CD4-positive, CD25-positive, alpha-beta regulatory T cell (primary cell): ENCODE measurements around the gene COL3A1. TPM values are rescaled to one million over a fixed set of nuclear protein-coding genes. Genes with fewer than 3 reads are reported as not detected.

Experiments used
- ATAC-seq, 2 donors: fragments of 150-1000 bp; cut with Tn5 transposase; one replicate each; pipeline ENCODE4 v1.10.0; 2021; ENCODE audit warnings: low read depth in 2 of 2, moderate number of reproducible peaks in 2 of 2, moderate library complexity in 1 of 2
- DNase-seq, 3 donors: peaks; one replicate each; pipeline versions ENCODE4 v3.0.0 to v3.0.0-alpha.2; 2012 to 2022; ENCODE audit warnings: mixed read lengths in 1 of 3
- H3K27ac ChIP-seq: one replicate; pipeline ENCODE4 v1.7.0; 2013; ENCODE audit warnings: mild to moderate bottlenecking, low read length; ENCODE audit not compliant: insufficient read depth, poor library complexity, severe bottlenecking
- H3K27me3 ChIP-seq: one replicate; pipeline ENCODE4 v1.7.0; 2013; ENCODE audit warnings: low read length; ENCODE audit not compliant: control insufficient read depth, insufficient read depth
- H3K36me3 ChIP-seq: one replicate; pipeline ENCODE4 v1.7.0; 2013; ENCODE audit warnings: mild to moderate bottlenecking, low read length, moderate library complexity; ENCODE audit not compliant: control insufficient read depth, insufficient read depth
- H3K4me1 ChIP-seq: 2 replicates; pipeline ENCODE4 v1.7.0; 2013; ENCODE audit warnings: mild to moderate bottlenecking, low read length; ENCODE audit not compliant: insufficient read depth, control insufficient read depth, poor library complexity, severe bottlenecking
- H3K4me3 ChIP-seq: one replicate; pipeline ENCODE4 v1.7.0; 2013; ENCODE audit warnings: low read depth, mild to moderate bottlenecking, low read length, moderate library complexity
- H3K9me3 ChIP-seq, 2 experiments: 1 replicate in 1 of 2; 2 replicates in 1 of 2; pipeline ENCODE4 v1.7.0; 2013; ENCODE audit warnings: low read length in 2 of 2, mild to moderate bottlenecking in 1 of 2, moderate library complexity in 1 of 2; ENCODE audit not compliant: control insufficient read depth in 2 of 2
- H3K27ac Mint-ChIP-seq, 3 donors: one replicate each; pipeline ENCODE4 v1.8.0; 2020 to 2022; ENCODE audit warnings: mild to moderate bottlenecking in 3 of 3, mixed read lengths in 3 of 3, moderate library complexity in 2 of 3
- H3K27me3 Mint-ChIP-seq: one replicate; pipeline ENCODE4 v1.8.0; 2022; ENCODE audit warnings: mild to moderate bottlenecking, mixed read lengths
- H3K36me3 Mint-ChIP-seq: one replicate; pipeline ENCODE4 v1.8.0; 2020; ENCODE audit warnings: mixed read lengths
- H3K4me1 Mint-ChIP-seq, 4 donors: one replicate each; pipeline ENCODE4 v1.8.0; 2020 to 2022; ENCODE audit warnings: mixed read lengths in 4 of 4, mild to moderate bottlenecking in 1 of 4
- H3K4me3 Mint-ChIP-seq, 4 donors: one replicate each; pipeline ENCODE4 v1.8.0; 2020 to 2022; ENCODE audit warnings: mild to moderate bottlenecking in 4 of 4, mixed read lengths in 4 of 4, moderate library complexity in 3 of 4
- H3K9me3 Mint-ChIP-seq, 7 donors: one replicate each; pipeline ENCODE4 v1.8.0; 2020 to 2022; ENCODE audit warnings: mixed read lengths in 7 of 7, mild to moderate bottlenecking in 3 of 7, moderate library complexity in 2 of 7
- polyA plus RNA-seq, 4 donors: library from polyadenylated mRNA; unstranded; fragments of 300-500 nt; fragmentation: Illumina TruSeq; gene quantifications; one replicate each; pipeline ENCODE4 v1.2.3, GENCODE V29; 2021
- total RNA-seq: library from RNA; stranded (reverse); gene quantifications from one replicate; pipeline ENCODE4 v1.2.3, GENCODE V29; 2022

Gene COL3A1
- total and polyA plus RNA-seq, 5 donors from 2014 or later: not detected

DNA sequence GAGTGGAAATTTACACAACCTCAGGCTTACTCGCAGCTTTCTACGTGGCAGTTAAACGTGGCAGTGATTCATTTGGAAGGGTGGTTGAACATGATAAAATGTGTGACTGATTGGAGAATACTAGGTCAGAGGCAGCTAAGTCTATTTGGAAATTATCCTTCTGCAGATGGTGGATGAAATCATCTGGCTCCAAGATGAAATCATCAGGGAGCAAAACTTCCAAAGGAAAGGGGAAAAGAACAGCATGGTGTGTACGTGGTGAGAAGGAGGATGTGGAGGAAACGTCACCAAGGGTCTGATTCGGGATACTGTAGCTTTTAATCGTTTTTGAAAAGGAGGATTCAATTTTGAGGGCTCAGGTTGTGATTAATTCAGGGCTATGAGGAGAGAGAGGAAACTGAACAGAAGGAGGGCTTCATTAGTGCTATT is 47.9 kb downstream of the COL3A1 start:
- ATAC-seq: no peak
- H3K9me3 ChIP-seq: no peaks in the 10 kb centered on the region
- H3K27ac Mint-ChIP-seq: no peak overlapping the region

DNA sequence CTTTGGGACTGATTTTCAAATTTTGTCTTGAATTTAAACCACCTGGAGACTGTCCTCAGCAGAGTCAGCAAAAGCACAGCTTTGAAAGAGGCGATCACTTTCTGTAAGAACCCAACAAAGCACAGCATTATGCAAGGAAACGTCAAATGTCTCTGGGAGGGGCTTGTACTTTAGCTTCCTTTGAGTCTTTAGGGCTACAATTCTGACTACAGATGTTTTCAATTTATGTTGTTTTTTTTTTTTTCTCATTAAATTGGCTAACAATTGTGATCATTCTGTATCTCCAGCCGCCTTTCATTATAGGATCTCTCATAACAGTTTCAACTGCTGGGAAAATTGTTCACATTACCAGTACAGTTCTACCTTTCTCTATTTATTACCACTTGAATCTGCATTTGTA is 48.3 kb downstream of the COL3A1 start:
- H3K27ac Mint-ChIP-seq: no peak overlapping the region
- H3K4me1 Mint-ChIP-seq: no peaks in the 10 kb centered on the region
- H3K36me3 Mint-ChIP-seq: no peaks in the 10 kb centered on the region
- no peak overlapping the region for H3K4me3 ChIP-seq
- no peaks in the 10 kb centered on the region for H3K27me3 Mint-ChIP-seq
- H3K27me3 ChIP-seq: no peaks in the 10 kb centered on the region
- no peak overlapping the region for H3K27ac ChIP-seq
- H3K4me3 Mint-ChIP-seq: no peak overlapping the region
- no peak for DNase-seq
- no peak for ATAC-seq
- H3K4me1 ChIP-seq: no peaks in the 10 kb centered on the region
- no peaks in the 10 kb centered on the region for H3K9me3 ChIP-seq
- peaks cover 0 to 5% (median 1%) of the 10 kb centered on the region in 7 donors for H3K9me3 Mint-ChIP-seq
- no peaks in the 10 kb centered on the region for H3K36me3 ChIP-seq

More for the DNA sequence above, 47.9 kb downstream of the COL3A1 start:
- DNase-seq: no peak
- H3K27me3 Mint-ChIP-seq: no peaks in the 10 kb centered on the region
- peaks cover 0 to 5% (median 1%) of the 10 kb centered on the region in 7 donors for H3K9me3 Mint-ChIP-seq
- no peaks in the 10 kb centered on the region for H3K36me3 Mint-ChIP-seq
- Histone ChIP-seq H3K4me3 (no peak overlapping the region), H3K4me1 (no peaks in the 10 kb centered on the region), H3K36me3 (no peaks in the 10 kb centered on the region), H3K27ac (no peak overlapping the region), H3K27me3 (no peaks in the 10 kb centered on the region)
- no peaks in the 10 kb centered on the region for H3K4me1 Mint-ChIP-seq
- no peak overlapping the region for H3K4me3 Mint-ChIP-seq

DNA sequence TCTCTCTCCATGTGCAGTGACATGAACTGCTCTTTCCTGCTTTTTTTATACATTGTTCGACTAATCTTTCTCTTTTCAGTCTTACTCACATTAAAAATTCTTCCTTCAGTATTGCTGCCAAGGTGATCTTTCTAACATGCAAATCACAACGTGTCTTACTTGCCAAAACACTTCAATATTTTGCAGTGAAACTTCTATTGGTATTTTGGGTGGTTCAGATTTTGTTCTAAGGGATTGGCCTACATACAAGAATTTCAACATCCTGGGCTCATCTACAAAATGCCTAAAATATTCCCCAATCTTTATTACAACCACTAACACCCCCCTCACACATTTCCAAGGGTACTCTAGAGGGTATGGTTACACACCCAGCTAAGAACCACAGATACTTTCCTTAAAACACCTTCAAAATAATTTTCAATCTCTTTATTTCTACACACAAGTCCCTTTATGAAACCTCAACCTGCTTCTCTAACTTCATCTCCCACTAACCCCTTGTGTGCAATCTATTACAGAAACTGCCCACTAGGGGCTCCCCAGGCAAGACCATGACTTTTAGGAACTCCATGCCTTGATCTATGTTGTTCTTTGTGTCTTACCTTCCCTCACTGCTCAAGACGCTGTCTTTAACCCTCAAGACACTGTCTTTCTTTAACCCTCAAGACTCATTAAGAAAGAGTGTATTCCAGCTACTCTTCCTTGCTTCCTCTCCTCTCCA is 50.9 kb downstream of the COL3A1 start:
- no peaks in the 10 kb centered on the region for H3K9me3 ChIP-seq
- ATAC-seq: no peak
- no peak overlapping the region for H3K4me3 Mint-ChIP-seq
- no peaks in the 10 kb centered on the region for H3K4me1 ChIP-seq
- DNase-seq: peak in 1 of 3 donors; percentile 6
- H3K4me3 ChIP-seq: no peak overlapping the region
- H3K27me3 Mint-ChIP-seq: no peaks in the 10 kb centered on the region
- H3K4me1 Mint-ChIP-seq: no peaks in the 10 kb centered on the region
- no peaks in the 10 kb centered on the region for H3K36me3 Mint-ChIP-seq
- no peak overlapping the region for H3K27ac Mint-ChIP-seq
- H3K27me3 ChIP-seq: no peaks in the 10 kb centered on the region
- no peak overlapping the region for H3K27ac ChIP-seq
- no peaks in the 10 kb centered on the region for H3K36me3 ChIP-seq
- H3K9me3 Mint-ChIP-seq: peaks cover 0 to 5% (median 1%) of the 10 kb centered on the region in 7 donors

DNA sequence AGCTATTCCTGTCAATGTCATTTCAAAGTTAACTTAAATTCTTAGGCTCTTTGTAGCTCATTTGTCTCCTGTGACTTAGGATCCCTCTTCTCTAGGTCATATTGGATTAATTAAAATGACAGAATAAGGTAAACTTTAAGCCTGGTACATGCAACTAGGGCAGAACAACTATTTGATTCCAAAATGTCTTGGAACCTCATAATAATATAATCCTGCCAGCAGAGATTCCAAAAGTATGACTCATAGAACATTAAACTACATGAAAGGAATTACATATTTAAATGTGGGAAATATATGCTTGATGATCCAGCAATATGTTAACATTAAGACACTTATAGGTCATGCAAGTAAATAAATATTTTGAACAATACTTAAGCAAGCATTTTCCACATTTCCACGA is 63.3 kb downstream of the COL3A1 start:
- Mint-ChIP-seq H3K27ac (no peak overlapping the region), H3K9me3 (no peaks in the 10 kb centered on the region), H3K36me3 (no peaks in the 10 kb centered on the region), H3K27me3 (no peaks in the 10 kb centered on the region), H3K4me3 (no peak overlapping the region), H3K4me1 (peaks cover 0 to 6% (median 2%) of the 10 kb centered on the region in 4 donors)
- Histone ChIP-seq H3K36me3 (no peaks in the 10 kb centered on the region), H3K9me3 (no peaks in the 10 kb centered on the region), H3K27me3 (no peaks in the 10 kb centered on the region), H3K27ac (no peak overlapping the region), H3K4me3 (no peak overlapping the region), H3K4me1 (no peaks in the 10 kb centered on the region)
- ATAC-seq (no peak), DNase-seq (no peak)

DNA sequence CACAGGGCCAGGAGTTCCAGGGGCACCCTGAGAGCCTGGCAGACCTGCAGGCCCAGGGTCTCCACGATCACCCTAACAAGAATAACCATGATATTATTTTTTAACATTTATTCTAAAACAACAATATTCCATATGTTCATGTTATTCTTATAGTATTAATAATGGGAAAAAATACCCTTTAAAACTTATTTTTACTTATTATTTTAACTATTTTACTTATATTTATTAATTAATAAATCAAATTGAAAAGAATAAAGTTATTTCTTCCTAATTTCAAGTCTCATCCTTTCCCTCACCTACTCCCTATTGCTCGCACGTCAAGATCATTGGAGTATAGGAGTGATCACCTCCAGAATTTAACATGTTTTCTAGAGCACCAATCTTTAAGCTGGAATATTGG is 71.7 kb downstream of the COL3A1 start:
- H3K27me3 ChIP-seq: no peaks in the 10 kb centered on the region
- Mint-ChIP-seq H3K36me3 (no peaks in the 10 kb centered on the region), H3K4me1 (no peaks in the 10 kb centered on the region), H3K27ac (no peak overlapping the region), H3K27me3 (no peaks in the 10 kb centered on the region), H3K9me3 (peaks cover 0 to 2% (median 0%) of the 10 kb centered on the region in 7 donors), H3K4me3 (no peak overlapping the region)
- DNase-seq: no peak
- no peak for ATAC-seq
- H3K4me1 ChIP-seq: no peaks in the 10 kb centered on the region
- no peak overlapping the region for H3K4me3 ChIP-seq
- no peaks in the 10 kb centered on the region for H3K36me3 ChIP-seq
- no peak overlapping the region for H3K27ac ChIP-seq
- H3K9me3 ChIP-seq: no peaks in the 10 kb centered on the region

DNA sequence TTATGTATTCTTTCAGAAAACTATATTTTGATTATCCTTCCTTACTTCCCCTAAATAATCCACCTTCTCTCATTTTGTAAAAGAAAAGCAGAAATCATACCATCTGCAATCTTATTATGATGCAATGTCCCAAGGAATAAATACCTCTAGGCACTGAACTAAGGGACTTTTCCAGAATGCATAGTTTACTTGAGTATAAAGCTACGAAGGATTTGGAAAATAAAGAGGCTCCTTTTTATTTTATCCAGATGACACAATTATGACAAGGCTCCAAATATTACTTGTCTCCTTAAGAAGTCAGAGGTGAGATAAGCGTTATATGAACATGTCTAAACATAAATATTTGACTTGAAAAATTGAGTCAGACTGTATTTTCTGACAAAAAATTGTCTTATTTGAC is 72.1 kb downstream of the COL3A1 start:
- Mint-ChIP-seq H3K4me1 (no peaks in the 10 kb centered on the region), H3K36me3 (no peaks in the 10 kb centered on the region), H3K4me3 (no peak overlapping the region), H3K27ac (no peak overlapping the region), H3K9me3 (peaks cover 0 to 2% (median 0%) of the 10 kb centered on the region in 7 donors), H3K27me3 (no peaks in the 10 kb centered on the region)
- no peak overlapping the region for H3K27ac ChIP-seq
- no peak overlapping the region for H3K4me3 ChIP-seq
- H3K36me3 ChIP-seq: no peaks in the 10 kb centered on the region
- DNase-seq: no peak
- no peaks in the 10 kb centered on the region for H3K9me3 ChIP-seq
- no peaks in the 10 kb centered on the region for H3K4me1 ChIP-seq
- no peaks in the 10 kb centered on the region for H3K27me3 ChIP-seq
- ATAC-seq: no peak

DNA sequence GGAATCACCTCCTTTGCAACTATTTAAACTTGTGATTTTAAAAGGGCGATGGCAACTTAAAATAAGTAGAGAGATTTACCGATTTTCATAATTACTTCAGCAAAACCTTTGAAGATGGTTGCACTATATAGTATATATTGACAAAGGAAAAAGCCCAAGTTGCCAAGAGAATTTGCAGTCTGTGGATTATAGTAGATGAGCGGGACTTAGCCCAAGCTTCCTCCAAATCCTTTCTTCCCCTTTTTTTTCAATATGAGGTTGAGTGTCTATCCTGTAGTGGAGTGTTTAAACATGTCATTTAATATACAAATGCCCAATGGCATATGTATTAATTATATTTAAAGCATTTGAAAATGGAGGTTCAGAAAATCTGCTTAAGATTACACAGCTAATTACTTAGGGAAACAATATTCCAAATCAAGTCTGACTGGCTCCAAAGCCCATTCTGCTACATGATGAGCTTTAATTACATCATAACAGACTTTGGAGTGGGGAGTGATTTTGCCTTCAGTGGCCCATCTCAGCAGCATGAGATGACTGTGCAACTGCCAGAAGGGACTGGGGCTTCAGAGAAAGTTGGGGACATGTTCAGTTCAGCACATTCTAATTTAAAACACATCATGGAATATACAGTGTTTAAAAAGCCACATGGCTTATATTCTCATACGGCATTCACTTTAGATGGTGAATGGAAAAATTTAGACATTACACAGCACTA is 73.2 kb downstream of the COL3A1 start:
- H3K9me3 Mint-ChIP-seq: peaks cover 0 to 2% (median 0%) of the 10 kb centered on the region in 7 donors
- Histone ChIP-seq H3K4me1 (no peaks in the 10 kb centered on the region), H3K27me3 (no peaks in the 10 kb centered on the region), H3K9me3 (no peaks in the 10 kb centered on the region), H3K36me3 (no peaks in the 10 kb centered on the region), H3K27ac (no peak overlapping the region), H3K4me3 (no peak overlapping the region)
- ATAC-seq (no peak), DNase-seq (no peak)
- H3K36me3 Mint-ChIP-seq: no peaks in the 10 kb centered on the region
- H3K4me3 Mint-ChIP-seq: no peak overlapping the region
- no peak overlapping the region for H3K27ac Mint-ChIP-seq
- no peaks in the 10 kb centered on the region for H3K4me1 Mint-ChIP-seq
- H3K27me3 Mint-ChIP-seq: no peaks in the 10 kb centered on the region

DNA sequence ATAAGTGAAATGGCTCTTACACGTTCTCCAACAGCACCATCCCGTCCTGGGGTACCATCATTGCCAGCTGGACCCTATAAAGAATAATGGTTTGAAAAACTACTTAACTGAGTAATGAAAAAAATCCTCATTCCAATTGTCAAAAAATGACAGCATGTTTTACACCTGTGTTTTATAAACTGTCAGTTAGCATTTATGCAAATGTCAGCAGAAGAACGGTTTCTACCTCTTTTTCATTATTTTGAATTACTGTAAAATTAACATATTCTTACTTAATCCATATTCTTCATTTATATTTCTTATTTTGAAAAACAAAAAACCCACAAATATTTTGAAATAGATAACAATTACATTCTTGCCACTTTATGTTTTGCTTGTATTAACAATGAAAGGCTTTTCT is 74.0 kb downstream of the COL3A1 start:
- no peak for ATAC-seq

More for the DNA sequence above, 74.0 kb downstream of the COL3A1 start:
- H3K36me3 ChIP-seq: no peaks in the 10 kb centered on the region
- no peaks in the 10 kb centered on the region for H3K27me3 ChIP-seq
- Mint-ChIP-seq H3K36me3 (no peaks in the 10 kb centered on the region), H3K27me3 (no peaks in the 10 kb centered on the region), H3K9me3 (peaks cover 0 to 2% (median 0%) of the 10 kb centered on the region in 7 donors), H3K27ac (no peak overlapping the region), H3K4me1 (no peaks in the 10 kb centered on the region), H3K4me3 (no peak overlapping the region)
- no peaks in the 10 kb centered on the region for H3K9me3 ChIP-seq
- H3K27ac ChIP-seq: no peak overlapping the region
- no peak for DNase-seq
- no peaks in the 10 kb centered on the region for H3K4me1 ChIP-seq
- H3K4me3 ChIP-seq: no peak overlapping the region
